GM18499 (cell line): ENCODE data around the gene PLD4.

Experiments used
- ATAC-seq: cut with Tn5 transposase; IDR thresholded peaks from one replicate; pipeline ENCODE4 v1.9.1; 2021; ENCODE audit warnings: moderate number of reproducible peaks; ENCODE audit not compliant: insufficient read depth, unreplicated experiment

The PLD4 gene

DNA sequence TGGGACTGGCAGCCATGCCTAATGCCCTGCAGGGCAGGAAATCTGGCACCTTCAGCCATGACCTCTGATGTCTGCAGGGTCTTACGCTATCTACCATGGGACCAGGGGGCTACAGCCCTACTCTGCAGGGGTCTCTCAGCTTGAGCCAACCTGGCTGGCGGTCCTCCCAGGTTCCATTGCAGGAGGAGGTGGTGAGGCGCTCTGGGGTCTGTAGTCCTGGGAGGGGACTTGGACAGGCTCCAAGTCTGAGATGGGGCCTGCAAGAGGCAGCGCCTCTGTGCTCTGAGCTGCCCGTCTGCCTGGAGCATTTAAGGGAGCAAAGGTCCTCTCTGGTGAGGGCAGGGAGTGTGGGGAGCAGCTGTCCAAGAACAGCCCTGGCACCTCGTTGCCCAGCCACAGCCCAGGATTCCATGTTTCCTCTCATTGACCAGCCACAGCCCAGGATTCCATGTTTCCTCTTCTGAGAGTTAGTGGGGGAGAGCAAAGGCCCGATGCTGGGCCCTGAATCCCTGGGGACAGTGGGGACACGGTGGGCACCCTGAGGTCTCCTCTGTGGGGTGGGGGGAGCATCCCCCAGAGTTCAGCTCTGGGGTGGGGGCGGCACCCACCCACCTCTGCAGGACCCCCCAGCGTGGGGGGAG is 655 bp downstream of the PLD4 start:
- no peak for ATAC-seq

DNA sequence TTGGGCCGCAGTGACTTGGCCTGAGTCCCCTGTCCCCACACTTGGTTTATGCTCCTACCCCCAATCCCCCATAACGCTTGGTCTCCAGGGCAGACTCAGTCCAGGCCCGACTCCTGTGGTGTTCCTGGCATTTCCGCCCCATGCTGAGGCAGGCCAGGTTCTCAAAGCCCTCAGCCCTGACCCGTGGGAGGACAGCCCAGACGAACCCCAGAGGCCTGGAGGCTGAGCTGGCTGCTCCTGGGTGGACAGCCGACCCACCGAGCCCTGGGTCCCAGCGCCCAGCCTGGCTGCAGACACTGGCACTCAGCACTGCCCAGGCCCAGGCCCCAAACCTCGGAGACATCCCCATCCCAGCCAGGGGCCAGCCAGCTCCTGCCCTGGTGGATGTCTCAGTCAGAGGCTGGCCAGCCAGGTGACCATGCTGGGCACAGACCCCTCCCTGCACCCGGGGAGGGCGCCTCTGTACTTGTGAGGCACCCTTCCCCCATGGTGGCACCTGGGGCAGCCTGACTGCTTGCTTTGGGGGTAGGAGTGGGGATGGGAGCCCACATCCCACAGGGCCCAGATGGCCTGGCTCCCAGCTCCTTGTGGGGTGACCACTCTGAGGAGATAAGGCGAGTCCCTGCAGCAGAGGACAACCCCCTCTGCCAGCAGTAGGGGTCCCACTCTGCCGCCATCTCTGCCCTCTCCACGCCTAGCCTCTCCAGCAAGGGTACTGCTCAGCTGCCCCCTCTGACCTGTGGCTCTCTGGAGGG is 1.4 kb downstream of the PLD4 start:
- no peak for ATAC-seq

DNA sequence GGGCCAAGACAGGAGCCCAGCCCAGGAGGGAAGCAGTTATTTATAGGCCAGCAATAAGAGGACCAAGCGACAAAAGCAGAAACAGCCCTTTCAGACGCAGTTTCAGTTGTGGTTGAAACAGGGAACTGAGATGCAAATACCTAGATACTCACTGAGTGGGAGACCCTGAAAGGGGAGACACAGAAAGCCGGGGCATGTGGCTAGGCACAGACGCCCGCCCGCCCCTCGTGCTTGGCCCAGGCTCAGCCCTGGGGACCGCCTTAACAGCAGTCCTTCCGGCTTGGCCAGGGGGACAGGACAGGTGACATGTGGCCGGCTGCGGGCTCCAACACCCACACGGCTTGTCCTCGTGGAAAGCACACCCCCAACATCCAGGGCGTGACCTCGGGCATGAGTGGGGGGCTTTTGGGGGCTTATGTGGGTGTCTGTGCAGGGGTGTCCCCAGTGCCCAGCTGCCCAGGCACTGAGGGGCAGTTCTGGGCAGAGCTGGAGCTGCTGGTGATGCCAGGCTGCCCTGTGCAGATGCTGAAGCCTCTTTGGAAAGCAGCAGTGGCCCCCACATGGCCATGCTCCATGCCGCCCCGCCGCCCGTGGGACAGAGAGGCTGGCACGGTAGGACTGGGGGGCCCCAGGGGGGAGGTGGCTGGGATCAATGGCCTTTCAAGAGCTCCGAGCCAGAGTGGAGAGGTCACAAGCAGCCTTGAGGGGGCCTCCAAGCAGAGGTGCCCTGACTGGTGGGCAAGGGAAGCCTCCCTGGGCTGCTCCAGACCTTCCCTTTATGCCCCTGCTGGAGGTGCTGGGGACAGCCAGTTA is 2.1 kb downstream of the PLD4 start:
- peak; percentile 58 for ATAC-seq

DNA sequence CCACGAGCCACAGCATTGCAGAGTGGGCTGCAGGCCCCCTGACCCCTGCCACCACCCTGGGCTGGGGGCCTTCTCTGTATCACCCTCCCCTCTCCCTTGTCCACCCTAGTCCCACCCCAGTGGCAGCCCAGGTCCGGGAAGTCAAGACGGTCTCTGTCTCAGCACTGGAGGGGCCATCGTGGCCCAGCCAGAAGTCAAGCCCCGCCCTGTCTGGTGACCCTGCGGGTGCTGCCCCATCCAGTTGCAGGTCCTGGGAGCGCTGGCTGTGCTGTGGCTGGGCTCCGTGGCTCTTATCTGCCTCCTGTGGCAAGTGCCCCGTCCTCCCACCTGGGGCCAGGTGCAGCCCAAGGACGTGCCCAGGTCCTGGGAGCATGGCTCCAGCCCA is 2.7 kb downstream of the PLD4 start:
- ATAC-seq = no peak

DNA sequence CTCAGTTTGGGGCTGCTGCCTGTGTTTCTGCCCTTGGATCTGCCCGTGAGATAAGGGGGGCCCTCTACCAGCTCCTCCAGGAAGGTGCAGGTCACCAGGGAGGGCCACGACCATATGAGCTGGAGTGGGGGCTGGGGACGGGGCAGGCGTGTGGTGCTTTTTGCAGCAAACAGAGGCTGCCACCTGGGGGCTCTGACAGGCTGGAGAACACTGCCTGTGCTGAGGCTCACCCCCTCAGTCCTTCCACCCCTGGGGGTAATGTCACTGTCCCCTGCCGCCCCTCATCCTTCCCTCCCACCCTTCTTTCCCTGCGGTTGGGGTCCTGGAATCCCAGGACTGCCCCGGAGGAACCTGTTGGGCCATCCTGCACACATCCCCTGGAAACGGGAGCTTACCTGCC is 3.2 kb downstream of the PLD4 start:
- ATAC-seq = no peak

DNA sequence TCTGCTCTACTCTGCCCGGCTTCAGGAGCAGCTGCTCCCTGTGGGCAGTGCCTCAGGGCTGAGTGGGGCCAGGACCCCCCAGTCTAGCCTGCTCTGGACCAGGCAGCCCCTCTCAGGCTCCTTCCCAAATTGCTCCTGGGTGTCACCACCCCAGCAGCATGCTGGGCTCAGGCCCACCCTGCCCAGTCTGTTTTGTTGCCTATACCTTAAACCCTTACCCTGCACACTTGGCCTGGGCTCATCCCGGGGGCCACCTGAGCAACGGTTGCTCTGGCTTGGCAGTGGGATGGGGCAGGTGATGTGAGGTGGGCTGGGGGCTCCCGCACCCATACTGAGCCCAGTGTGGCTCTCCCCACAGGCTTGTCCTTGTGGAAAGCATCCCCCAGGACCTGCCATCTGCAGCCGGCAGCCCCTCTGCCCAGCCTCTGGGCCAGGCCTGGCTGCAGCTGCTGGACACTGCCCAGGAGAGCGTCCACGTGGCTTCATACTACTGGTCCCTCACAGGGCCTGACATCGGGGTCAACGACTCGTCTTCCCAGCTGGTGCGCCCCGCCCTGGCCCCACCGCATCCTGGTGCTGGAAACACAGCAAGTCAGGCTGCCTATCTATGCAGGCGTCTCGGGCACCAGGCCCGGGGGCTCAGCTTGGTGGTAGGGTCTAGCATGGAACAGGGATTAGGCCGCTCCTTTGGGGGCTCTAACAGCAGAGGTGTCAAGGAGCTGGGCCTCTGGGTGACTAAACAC is 3.9 kb downstream of the PLD4 start:
- no peak for ATAC-seq

DNA sequence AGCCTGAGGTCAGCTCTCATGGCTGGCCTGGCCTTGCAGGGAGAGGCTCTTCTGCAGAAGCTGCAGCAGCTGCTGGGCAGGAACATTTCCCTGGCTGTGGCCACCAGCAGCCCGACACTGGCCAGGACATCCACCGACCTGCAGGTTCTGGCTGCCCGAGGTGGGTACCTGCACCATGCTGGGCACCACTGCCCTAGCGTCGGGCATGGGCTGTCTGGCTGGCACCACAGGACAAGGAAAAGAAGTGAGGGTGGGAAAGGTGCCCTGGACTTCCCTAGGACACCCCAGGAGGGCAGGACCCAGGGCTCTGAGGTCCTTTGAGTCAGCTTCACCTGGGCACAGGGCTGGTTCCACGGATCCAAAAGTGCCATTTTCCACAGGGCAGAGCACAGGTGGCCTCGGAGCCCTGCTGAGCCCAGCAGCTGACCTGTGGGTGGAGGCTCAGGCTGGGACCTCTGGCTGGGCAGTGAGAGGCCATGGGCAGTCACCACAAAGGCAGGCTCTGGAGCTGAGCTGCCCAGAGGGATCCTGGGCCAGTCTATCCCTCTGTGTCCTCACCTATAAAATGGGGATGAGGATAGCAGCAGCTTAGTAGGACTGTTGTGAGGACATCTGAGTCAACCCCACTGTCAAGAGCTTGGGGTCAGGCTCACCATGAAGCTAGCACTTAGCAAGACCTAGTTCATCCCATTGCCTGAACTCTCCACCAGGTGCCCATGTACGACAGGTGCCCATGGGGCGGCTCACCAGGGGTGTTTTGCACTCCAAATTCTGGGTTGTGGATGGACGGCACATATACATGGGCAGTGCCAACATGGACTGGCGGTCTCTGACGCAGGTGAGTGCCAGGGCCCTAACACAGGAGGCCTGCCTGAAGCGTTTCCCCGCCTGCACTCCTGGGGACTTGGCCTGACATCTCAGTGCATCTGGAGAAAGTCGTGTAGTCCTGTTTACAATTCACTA is 4.9 kb downstream of the PLD4 start:
- ATAC-seq = no peak

DNA sequence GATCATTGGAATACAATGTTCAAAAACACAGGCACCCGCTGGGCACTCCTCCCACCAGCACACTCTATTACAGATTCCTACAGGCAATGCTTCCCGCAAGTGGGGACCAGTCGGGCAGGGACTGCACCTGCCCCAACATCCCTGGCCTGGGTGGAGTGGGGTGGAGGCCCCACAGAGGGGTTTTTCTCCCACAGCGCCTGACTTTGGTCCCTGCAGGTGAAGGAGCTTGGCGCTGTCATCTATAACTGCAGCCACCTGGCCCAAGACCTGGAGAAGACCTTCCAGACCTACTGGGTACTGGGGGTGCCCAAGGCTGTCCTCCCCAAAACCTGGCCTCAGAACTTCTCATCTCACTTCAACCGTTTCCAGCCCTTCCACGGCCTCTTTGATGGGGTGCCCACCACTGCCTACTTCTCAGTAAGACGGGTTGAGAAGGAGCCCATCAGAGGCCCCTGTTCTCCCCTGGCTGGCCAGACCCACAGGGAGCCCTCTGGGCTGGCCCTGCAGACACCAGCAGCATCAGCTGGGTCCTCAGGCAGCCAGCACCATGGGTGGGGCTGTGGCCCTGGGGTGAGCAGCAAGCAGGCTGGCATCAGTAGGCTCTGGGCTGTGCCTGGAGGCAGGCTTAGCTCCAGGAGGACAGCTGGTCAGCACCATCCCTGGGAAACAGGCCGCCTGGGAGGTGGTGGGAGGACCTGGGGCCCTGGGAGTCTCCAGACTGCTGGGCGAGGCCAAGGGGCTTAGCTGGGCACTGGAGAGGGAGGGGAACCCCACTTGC is 6.0 kb downstream of the PLD4 start:
- ATAC-seq = no peak

DNA sequence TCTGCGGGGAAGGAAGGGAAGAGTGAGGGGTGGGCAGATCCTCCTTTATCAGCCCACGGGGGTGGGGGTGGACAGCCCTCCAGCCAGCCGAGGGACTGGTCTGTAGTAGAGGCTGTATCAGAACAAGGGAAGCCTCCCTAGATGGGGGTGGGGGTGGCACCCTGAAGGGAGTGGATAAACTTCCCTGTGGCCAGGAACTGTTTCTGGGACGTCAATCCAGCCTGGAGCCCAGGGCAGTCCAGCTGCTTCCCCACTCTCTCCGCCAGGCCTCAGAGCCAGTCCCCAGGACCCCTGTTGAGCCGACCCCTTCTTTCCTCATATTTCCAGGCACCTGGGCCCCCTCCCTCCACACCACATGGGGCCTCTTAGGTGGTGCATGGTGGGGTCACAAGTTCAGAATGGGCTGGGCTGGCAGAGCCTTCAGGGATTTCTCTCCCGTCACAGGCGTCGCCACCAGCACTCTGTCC is 6.7 kb downstream of the PLD4 start:
- no peak for ATAC-seq

DNA sequence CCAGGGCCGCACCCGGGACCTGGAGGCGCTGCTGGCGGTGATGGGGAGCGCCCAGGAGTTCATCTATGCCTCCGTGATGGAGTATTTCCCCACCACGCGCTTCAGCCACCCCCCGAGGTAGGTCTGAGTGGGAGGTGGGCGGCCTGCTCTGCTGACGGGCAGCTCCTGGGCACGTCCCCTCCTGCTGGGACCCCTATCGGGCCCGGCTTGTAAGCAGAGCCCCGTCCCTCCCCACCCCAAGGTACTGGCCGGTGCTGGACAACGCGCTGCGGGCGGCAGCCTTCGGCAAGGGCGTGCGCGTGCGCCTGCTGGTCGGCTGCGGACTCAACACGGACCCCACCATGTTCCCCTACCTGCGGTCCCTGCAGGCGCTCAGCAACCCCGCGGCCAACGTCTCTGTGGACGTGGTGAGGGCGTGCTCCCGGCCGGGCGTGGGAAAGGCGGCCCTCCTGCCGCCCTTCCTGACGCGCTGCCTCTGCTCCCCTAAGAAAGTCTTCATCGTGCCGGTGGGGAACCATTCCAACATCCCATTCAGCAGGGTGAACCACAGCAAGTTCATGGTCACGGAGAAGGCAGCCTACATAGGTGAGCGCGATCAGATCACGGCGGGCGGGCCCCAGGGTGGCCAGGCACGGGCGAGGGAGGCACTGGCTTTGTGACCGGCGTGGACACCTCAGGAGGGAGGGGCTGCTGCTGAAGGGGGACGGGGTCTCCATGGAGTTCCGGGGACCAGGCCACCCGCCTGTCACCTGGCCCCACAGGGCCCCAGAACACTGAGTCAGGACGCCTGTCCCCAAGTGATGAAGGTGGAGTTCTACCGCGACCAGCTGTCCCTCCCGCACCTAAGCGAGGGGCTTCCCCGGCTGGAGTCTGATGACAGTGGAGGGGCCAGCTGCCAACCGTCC is 7.3 kb downstream of the PLD4 start:
- ATAC-seq = no peak

DNA sequence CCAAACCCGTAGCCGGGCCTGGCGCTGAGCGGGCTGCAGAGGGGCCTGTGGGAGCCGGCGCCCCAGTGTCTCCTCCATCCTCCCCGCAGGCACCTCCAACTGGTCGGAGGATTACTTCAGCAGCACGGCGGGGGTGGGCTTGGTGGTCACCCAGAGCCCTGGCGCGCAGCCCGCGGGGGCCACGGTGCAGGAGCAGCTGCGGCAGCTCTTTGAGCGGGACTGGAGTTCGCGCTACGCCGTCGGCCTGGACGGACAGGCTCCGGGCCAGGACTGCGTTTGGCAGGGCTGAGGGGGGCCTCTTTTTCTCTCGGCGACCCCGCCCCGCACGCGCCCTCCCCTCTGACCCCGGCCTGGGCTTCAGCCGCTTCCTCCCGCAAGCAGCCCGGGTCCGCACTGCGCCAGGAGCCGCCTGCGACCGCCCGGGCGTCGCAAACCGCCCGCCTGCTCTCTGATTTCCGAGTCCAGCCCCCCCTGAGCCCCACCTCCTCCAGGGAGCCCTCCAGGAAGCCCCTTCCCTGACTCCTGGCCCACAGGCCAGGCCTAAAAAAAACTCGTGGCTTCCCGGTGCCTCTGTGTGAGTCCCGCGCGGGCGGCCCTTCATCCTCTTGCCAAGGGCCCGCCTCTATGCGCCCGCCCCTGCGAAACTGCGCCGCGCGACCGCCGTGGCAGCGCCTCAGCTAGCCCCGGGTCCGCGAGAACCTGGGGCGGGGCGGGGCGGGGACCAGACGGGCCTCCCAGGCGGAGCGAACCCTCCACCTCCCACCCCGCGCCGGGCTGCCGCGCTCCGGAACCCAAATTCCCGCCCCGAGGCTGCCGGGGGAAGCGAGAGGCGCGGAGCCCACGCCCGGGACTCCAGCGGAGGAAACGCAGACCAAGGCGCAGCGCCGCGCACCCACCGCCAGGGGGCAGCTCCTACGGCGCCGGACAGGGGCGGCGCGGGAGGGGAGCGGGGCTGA is 8.3 kb downstream of the PLD4 start:
- ATAC-seq = no peak

DNA sequence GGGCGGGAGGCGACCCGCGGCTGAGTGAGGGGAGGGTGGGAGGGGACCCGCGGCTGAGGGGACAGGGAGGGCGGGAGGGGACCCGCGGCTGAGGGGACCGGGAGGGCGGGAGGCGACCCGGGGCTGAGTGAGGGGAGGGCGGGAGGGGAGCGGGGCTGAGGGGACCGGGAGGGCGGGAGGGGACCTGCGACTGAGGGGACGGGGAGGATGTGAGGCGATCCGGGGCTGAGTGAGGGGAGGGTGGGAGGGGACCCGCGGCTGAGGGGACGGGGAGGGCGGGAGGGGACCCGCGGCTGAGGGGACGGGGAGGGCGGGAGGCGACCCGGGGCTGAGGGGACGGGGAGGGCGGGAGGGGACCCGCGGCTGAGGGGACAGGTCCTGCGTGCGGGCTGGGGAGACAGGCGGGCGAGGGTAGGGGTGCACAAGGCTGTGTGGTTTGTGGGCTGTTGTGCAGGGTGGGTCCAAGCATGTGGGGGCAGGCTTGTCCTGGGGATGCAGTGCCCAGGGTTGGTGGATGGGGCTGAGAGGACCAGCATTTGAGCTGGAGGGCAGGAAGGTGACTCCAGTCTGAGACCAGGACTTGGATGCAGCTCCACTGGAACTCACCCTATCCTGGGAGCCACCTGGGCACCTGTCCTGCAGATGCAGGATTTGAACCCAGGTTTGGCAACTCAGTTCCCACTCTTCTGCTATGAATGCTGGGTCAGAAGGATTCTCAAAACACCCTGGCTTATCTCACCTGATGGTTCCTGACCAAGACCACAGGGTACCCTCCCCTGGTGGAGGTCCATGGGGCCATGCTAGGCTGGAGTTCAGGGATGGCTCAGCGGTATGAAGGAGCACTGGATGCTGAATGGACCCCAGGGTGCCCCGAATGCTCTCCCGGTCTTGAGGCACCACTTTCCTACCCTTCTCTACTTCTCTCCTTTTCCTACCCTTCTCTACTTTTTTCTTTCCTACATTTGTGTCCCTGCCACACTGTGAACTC is 9.4 kb downstream of the PLD4 start:
- no peak for ATAC-seq

DNA sequence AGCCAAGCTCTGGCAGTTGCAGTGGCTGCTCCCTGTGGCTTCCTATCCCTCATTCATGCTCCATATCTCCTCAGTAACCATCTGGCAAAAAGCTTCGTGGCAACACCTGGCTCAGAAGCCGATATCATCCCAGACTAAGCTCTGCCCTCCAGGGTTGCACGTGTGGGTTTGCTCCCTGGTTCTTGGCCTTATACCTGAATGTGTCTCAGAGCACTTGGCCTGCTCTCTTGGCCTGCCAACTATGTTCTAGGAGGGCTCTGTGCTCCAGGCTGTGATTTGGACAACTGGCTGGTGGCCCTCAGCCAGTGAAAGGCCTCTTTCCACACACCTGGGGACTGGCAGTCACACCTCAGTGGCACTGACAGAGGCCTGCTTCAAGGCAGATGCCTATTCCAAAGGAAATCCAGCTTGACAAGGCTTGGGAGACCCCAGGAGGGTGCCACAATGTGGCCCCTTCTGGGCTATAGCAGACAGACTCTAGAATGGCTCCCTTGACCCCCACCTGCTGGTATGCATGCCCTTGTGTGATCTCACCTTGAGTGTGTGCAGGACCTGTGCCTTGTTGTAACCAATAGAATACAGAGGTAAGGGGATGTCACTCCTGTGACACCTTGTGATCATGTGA is 10.5 kb downstream of the PLD4 start:
- ATAC-seq = no peak

DNA sequence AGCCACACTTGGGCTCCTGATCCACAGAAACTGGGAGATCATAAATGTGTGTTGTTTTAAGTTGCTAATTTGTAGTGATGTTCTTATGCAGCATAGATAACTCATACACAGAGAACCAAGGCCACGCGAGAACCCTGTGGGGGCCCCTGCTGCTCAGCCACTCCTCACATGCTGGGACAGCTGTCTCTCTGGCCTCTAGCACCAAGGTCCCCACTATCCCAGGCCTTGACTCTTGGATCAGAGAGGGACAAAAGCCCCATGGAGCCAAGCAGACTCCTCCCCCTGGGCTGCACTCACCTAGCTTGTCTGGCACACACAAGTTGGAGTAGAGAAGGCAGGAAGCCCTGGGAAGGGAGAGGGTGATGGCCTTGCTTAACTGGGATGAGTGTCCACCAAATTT is 11.3 kb downstream of the PLD4 start:
- no peak for ATAC-seq
